Neural progenitor cell (in vitro differentiated cells): ENCODE results near the gene CHMP6. TPM values are rescaled to one million over a fixed set of nuclear protein-coding genes. Genes with fewer than 3 reads are reported as not detected.
A peak's percentile ranks its signal among the peaks of the same experiment; 100 is the strongest.

Source experiments
- DNase-seq: peaks from one replicate; pipeline ENCODE4 v3.0.0-alpha.2; 2016; ENCODE audit warnings: low spot score
- H2AFZ ChIP-seq: fragments of 200-600 bp; sonication (generic); replicated peaks from 2 replicates; pipeline ENCODE4 v1.6.1; 2016; ENCODE audit warnings: antibody characterized with exemption
- H3F3A ChIP-seq: fragments of 200-600 bp; sonication (generic); 2 replicates; pipeline ENCODE4 v1.6.1; 2016; ENCODE audit warnings: antibody characterized with exemption, low read depth
- H3K27ac ChIP-seq: fragments of 200-600 bp; sonication (generic); 2 replicates; pipeline ENCODE4 v1.5.1; 2016; ENCODE audit warnings: mild to moderate bottlenecking
- H3K27me3 ChIP-seq: fragments of 200-600 bp; sonication (generic); 2 replicates; pipeline ENCODE4 v1.6.1; 2016; ENCODE audit warnings: mild to moderate bottlenecking, moderate library complexity
- H3K36me3 ChIP-seq: fragments of 200-600 bp; sonication (generic); 2 replicates; pipeline ENCODE4 v1.5.1; 2016
- H3K4me1 ChIP-seq: fragments of 200-600 bp; sonication (generic); 2 replicates; pipeline ENCODE4 v1.6.1; 2016; ENCODE audit warnings: mixed run types
- H3K4me2 ChIP-seq: fragments of 200-600 bp; sonication (generic); 2 replicates; pipeline ENCODE4 v1.6.1; 2016
- H3K4me3 ChIP-seq: fragments of 200-600 bp; sonication (generic); 2 replicates; pipeline ENCODE4 v1.5.1; 2016
- H3K79me2 ChIP-seq: fragments of 200-600 bp; sonication (generic); 2 replicates; pipeline ENCODE4 v1.6.1; 2016; ENCODE audit warnings: low read depth
- H3K9ac ChIP-seq: fragments of 200-600 bp; sonication (generic); 2 replicates; pipeline ENCODE4 v1.6.1; 2016
- H3K9me3 ChIP-seq: fragments of 200-600 bp; sonication (generic); 2 replicates; pipeline ENCODE4 v1.5.1; 2016; ENCODE audit warnings: low read depth
- H4K20me1 ChIP-seq: fragments of 200-600 bp; sonication (generic); 2 replicates; pipeline ENCODE4 v1.6.1; 2016; ENCODE audit warnings: low read depth
- H3K27ac Mint-ChIP-seq: 3 replicates; pipeline ENCODE4 v1.8.0; 2021; ENCODE audit warnings: mixed read lengths
- H3K27me3 Mint-ChIP-seq: 2 replicates; pipeline ENCODE4 v1.8.0; 2022; ENCODE audit warnings: low read depth, mild to moderate bottlenecking, inconsistent platforms, moderate library complexity, mixed read lengths; ENCODE audit not compliant: insufficient read depth
- H3K36me3 Mint-ChIP-seq: 3 replicates; pipeline ENCODE4 v1.8.0; 2021; ENCODE audit warnings: mixed read lengths
- H3K4me1 Mint-ChIP-seq: 3 replicates; pipeline ENCODE4 v1.8.0; 2021; ENCODE audit warnings: mixed read lengths
- H3K4me3 Mint-ChIP-seq: 3 replicates; pipeline ENCODE4 v1.8.0; 2021; ENCODE audit warnings: mild to moderate bottlenecking, moderate library complexity, mixed read lengths
- H3K9me3 Mint-ChIP-seq: 3 replicates; pipeline ENCODE4 v1.8.0; 2020; ENCODE audit warnings: mixed read lengths
- EZH2 ChIP-seq: fragments of 200-600 bp; sonication (generic); IDR thresholded peaks from 2 replicates; pipeline ENCODE4 v1.6.1; 2017; ENCODE audit warnings: antibody characterized with exemption, mild to moderate bottlenecking, moderate library complexity
- EZH2phosphoT487 ChIP-seq: fragments of 200-600 bp; sonication (generic); IDR thresholded peaks from 2 replicates; pipeline ENCODE4 v1.6.1; 2017; ENCODE audit warnings: antibody characterized with exemption
- total RNA-seq: library from RNA; depleted of rRNA; stranded (reverse); fragments of >200 nt; gene quantifications from 2 replicates; pipeline ENCODE4 v1.2.3, GENCODE V29; 2015; ENCODE audit warnings: low replicate concordance
- TF ChIP-seq, protein P1 (sequence below): fragments of 200-600 bp; sonication (generic); IDR thresholded peaks from 2 replicates; pipeline ENCODE4 v1.5.1; 2017; ENCODE audit warnings: antibody characterized with exemption, mild to moderate bottlenecking

CHMP6 gene
- total RNA-seq, 1 donor from 2014 or later = 11.5 TPM

DNA sequence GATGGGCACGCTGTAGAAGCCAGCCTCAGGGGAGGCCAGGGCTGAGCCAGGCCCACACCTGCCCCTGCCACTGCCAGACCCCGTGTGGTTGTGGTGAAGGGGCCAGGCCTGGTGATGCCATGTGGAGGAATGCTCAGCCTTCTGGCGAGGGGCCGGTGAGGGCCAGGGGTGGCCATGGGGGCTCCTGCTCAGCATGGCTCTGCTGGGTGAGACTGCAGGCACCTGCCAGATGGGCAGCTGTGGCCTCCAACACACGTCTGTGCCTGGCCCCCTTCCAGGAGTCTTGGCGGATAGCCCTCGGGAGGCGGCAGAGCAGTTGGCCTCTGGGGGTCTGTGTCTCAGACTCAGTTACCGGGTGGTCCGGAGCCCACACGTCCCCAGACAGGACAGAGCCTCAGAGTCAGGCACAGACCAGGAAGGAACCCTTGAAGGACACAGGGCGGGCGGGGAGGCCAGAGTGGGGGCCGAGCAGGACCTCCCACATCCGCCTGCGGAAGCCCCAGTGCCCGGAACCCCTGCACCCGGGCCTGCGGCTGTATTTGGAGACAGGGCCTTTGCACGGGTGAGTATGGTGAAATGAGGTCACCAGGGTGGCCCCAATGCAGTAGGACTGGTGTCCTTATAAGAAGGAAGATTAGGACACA, 22.5 kb upstream of the CHMP6 start:
- Histone ChIP-seq H3F3A (no peaks in the 10 kb centered on the region), H3K4me3 (no peak overlapping the region), H3K4me1 (peaks cover 19% of the 10 kb centered on the region), H3K79me2 (no peaks in the 10 kb centered on the region), H3K9me3 (no peaks in the 10 kb centered on the region), H3K36me3 (no peaks in the 10 kb centered on the region), H2AFZ (no peak overlapping the region), H3K9ac (no peak overlapping the region), H3K4me2 (no peak overlapping the region), H3K27ac (no peak overlapping the region), H3K27me3 (no peaks in the 10 kb centered on the region), H4K20me1 (no peaks in the 10 kb centered on the region)
- Mint-ChIP-seq H3K4me3 (no peak overlapping the region), H3K9me3 (no peaks in the 10 kb centered on the region), H3K36me3 (peaks cover 4% of the 10 kb centered on the region), H3K4me1 (peaks cover 16% of the 10 kb centered on the region), H3K27me3 (peaks cover 5% of the 10 kb centered on the region), H3K27ac (peak overlapping the region; percentile 78)
- TF ChIP-seq EZH2 = no peak
- no peak for DNase-seq

DNA sequence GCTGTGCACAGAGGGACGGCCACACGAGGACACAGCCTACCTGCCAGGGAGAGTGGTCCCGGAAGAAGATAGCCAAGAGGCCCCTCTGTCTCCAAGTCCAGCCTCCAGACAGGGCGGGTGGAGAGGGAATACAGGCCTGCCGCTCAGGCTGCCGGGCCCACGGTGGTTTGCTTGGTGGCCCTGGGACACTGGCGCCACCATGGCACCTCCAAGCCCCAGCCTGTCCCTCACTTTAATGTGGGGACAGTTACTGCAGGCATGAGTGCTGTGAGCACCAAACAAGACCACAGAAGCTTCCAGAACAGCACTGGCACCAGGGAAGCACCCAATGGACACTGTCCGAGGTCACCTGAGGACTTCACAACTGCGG, 22.0 kb upstream of the CHMP6 start:
- H3K27ac ChIP-seq = no peak overlapping the region
- no peaks in the 10 kb centered on the region for H3K36me3 ChIP-seq
- H3K4me2 ChIP-seq = no peak overlapping the region
- TF ChIP-seq EZH2phosphoT487 (no peak), EZH2 (no peak)
- TF ChIP-seq, protein P1, sequence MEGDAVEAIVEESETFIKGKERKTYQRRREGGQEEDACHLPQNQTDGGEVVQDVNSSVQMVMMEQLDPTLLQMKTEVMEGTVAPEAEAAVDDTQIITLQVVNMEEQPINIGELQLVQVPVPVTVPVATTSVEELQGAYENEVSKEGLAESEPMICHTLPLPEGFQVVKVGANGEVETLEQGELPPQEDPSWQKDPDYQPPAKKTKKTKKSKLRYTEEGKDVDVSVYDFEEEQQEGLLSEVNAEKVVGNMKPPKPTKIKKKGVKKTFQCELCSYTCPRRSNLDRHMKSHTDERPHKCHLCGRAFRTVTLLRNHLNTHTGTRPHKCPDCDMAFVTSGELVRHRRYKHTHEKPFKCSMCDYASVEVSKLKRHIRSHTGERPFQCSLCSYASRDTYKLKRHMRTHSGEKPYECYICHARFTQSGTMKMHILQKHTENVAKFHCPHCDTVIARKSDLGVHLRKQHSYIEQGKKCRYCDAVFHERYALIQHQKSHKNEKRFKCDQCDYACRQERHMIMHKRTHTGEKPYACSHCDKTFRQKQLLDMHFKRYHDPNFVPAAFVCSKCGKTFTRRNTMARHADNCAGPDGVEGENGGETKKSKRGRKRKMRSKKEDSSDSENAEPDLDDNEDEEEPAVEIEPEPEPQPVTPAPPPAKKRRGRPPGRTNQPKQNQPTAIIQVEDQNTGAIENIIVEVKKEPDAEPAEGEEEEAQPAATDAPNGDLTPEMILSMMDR = no peak
- no peak for DNase-seq
- H3K4me3 Mint-ChIP-seq = no peak overlapping the region
- H2AFZ ChIP-seq = no peak overlapping the region
- peaks cover 3% of the 10 kb centered on the region for H3K36me3 Mint-ChIP-seq
- no peak overlapping the region for H3K4me3 ChIP-seq
- H3K9me3 Mint-ChIP-seq = no peaks in the 10 kb centered on the region
- H3K4me1 ChIP-seq = peaks cover 14% of the 10 kb centered on the region
- no peaks in the 10 kb centered on the region for H4K20me1 ChIP-seq
- H3F3A ChIP-seq = no peaks in the 10 kb centered on the region
- no peaks in the 10 kb centered on the region for H3K79me2 ChIP-seq
- H3K9me3 ChIP-seq = no peaks in the 10 kb centered on the region
- H3K4me1 Mint-ChIP-seq = peaks cover 11% of the 10 kb centered on the region
- H3K27me3 ChIP-seq = no peaks in the 10 kb centered on the region
- H3K9ac ChIP-seq = no peak overlapping the region
- H3K27ac Mint-ChIP-seq = peak overlapping the region; percentile 78
- peaks cover 5% of the 10 kb centered on the region for H3K27me3 Mint-ChIP-seq

- Histone ChIP-seq H3K4me1 (peaks cover 11% of the 10 kb centered on the region), H4K20me1 (no peaks in the 10 kb centered on the region), H3K9ac (no peak overlapping the region), H3K9me3 (no peaks in the 10 kb centered on the region), H2AFZ (no peak overlapping the region), H3F3A (no peaks in the 10 kb centered on the region), H3K79me2 (no peaks in the 10 kb centered on the region), H3K4me3 (no peak overlapping the region), H3K27ac (no peak overlapping the region), H3K27me3 (no peaks in the 10 kb centered on the region), H3K36me3 (no peaks in the 10 kb centered on the region), H3K4me2 (no peak overlapping the region)
- peak; percentile 62 for DNase-seq
- no peak overlapping the region for H3K4me3 Mint-ChIP-seq
- peaks cover 3% of the 10 kb centered on the region for H3K36me3 Mint-ChIP-seq
- peaks cover 5% of the 10 kb centered on the region for H3K27me3 Mint-ChIP-seq
- peaks cover 11% of the 10 kb centered on the region for H3K4me1 Mint-ChIP-seq
- no peaks in the 10 kb centered on the region for H3K9me3 Mint-ChIP-seq
- TF ChIP-seq EZH2phosphoT487 = no peak
- TF ChIP-seq, protein P1 = peak; percentile 54
- H3K27ac Mint-ChIP-seq = no peak overlapping the region
Observed at GRCh38 chr17:80970044-80970761, 21.4 kb upstream of the CHMP6 start.
